Chondrocyte (in vitro differentiated cells): ENCODE results near the gene MEX3A. TPM values are rescaled to one million over a fixed set of nuclear protein-coding genes. Genes with fewer than 3 reads are reported as not detected.

Experiments used
- DNase-seq: peaks from one replicate; pipeline ENCODE4 v3.0.0; 2021; ENCODE audit warnings: mixed read lengths, low spot score
- H3K27ac Mint-ChIP-seq: one replicate; pipeline ENCODE4 v1.8.0; 2021; ENCODE audit warnings: mild to moderate bottlenecking, moderate library complexity, mixed read lengths; ENCODE audit not compliant: unreplicated experiment
- H3K27me3 Mint-ChIP-seq: 2 replicates; pipeline ENCODE4 v1.8.0; 2021; ENCODE audit warnings: low read depth, mixed read lengths
- H3K36me3 Mint-ChIP-seq: 2 replicates; pipeline ENCODE4 v1.8.0; 2021; ENCODE audit warnings: low read depth, mixed read lengths
- H3K4me1 Mint-ChIP-seq: 2 replicates; pipeline ENCODE4 v1.8.0; 2021; ENCODE audit warnings: low read depth, mild to moderate bottlenecking, mixed read lengths
- H3K4me3 Mint-ChIP-seq: one replicate; pipeline ENCODE4 v1.8.0; 2021; ENCODE audit warnings: mild to moderate bottlenecking, moderate library complexity, mixed read lengths; ENCODE audit not compliant: unreplicated experiment
- H3K9me3 Mint-ChIP-seq: 2 replicates; pipeline ENCODE4 v1.8.0; 2021; ENCODE audit warnings: low read depth, mixed read lengths
- CTCF ChIP-seq: fragments of 200-600 bp; sonication (generic); IDR thresholded peaks from 2 replicates; pipeline ENCODE4 v1.5.0; 2021; ENCODE audit warnings: antibody characterized with exemption, mild to moderate bottlenecking, moderate library complexity
- total RNA-seq: library from RNA; stranded (reverse); gene quantifications from 3 replicates; pipeline ENCODE4 v1.2.1, GENCODE V29; 2021

MEX3A gene
- total RNA-seq, 1 donor from 2014 or later: 12.7 TPM

GRCh38 chr1:156077430-156077760 is 4.9 kb downstream of the MEX3A start:
- H3K9me3 Mint-ChIP-seq: no peaks in the 10 kb centered on the region
- DNase-seq: no peak
- peak overlapping the region; percentile 9 for H3K4me3 Mint-ChIP-seq
- peaks cover 56% of the 10 kb centered on the region for H3K4me1 Mint-ChIP-seq
- H3K27ac Mint-ChIP-seq: no peak overlapping the region
- H3K27me3 Mint-ChIP-seq: no peaks in the 10 kb centered on the region
- TF ChIP-seq CTCF: no peak
- H3K36me3 Mint-ChIP-seq: peaks cover 6% of the 10 kb centered on the region

DNA sequence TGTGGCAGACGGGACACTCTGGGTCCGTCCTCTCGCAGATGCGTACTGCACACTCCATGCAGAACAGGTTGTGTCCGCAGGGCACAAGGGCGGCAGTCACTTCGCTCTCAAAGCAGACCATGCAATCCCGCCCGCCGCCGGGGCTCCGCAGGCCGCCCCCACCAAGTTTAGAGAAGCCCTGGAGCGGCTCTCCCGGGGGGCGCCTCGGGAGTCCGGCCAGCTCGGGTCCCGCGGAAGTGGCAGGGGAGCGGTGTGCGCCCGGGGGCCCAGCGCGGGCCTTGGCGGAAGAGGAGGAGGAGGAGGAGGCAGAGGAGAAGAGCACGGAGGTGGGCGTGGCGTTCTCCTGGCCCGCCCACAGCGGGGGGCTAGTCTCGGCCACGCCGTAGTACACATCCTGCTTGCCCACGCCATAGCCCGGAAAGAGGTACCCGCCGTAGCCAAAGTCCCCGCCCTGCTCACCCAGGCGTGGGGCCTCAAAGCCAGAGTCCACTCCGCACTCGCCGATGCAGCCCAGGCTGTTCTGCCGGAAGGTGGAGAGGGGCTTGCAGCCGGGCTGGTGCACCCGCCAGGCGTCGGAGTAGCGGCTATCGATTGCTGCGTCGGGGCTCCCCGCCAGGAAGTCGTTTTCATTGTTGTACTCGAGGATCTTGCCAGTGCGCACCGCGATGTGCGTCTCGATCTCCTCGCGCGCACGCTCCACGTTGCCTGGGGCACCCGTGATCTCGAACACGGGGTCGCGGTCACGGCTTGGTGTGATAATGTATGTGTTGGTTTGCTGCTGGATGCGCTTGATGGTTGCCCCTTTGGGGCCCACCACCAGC is 5.4 kb downstream of the MEX3A start:
- peak overlapping the region; percentile 9 for H3K4me3 Mint-ChIP-seq
- H3K27ac Mint-ChIP-seq: no peak overlapping the region
- H3K27me3 Mint-ChIP-seq: no peaks in the 10 kb centered on the region
- H3K36me3 Mint-ChIP-seq: peaks cover 6% of the 10 kb centered on the region
- H3K9me3 Mint-ChIP-seq: no peaks in the 10 kb centered on the region
- no peak for TF ChIP-seq CTCF
- DNase-seq: no peak
- H3K4me1 Mint-ChIP-seq: peaks cover 56% of the 10 kb centered on the region

DNA sequence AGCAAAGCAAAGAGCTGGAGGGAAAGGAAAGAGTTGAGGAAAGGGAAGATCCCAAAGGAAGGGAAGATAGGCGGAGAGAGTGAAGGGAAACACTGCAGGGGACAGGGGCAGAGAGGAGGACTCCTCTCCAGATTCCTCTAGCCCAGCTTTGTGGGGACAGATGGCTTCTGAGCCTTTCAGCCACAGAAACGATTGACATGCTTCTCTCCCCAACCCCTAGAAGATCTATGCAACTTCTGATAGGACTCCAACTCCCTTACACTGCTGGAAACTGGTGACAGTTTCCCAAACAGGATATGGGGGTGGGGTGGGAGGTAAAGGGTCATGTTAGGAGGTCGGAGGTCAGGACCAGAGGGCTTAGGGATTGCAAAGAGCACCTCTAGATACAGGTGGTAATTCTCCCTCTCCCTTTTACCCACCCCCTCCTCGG is 6.5 kb downstream of the MEX3A start:
- TF ChIP-seq CTCF: no peak
- no peak overlapping the region for H3K27ac Mint-ChIP-seq
- peaks cover 6% of the 10 kb centered on the region for H3K36me3 Mint-ChIP-seq
- no peak overlapping the region for H3K4me3 Mint-ChIP-seq
- H3K27me3 Mint-ChIP-seq: no peaks in the 10 kb centered on the region
- DNase-seq: no peak
- no peaks in the 10 kb centered on the region for H3K9me3 Mint-ChIP-seq
- H3K4me1 Mint-ChIP-seq: peaks cover 51% of the 10 kb centered on the region

GRCh38 chr1:156075162-156075561 is 7.1 kb downstream of the MEX3A start:
- no peak for DNase-seq
- H3K4me1 Mint-ChIP-seq: peaks cover 45% of the 10 kb centered on the region
- no peak overlapping the region for H3K4me3 Mint-ChIP-seq
- H3K27me3 Mint-ChIP-seq: no peaks in the 10 kb centered on the region
- H3K36me3 Mint-ChIP-seq: peaks cover 6% of the 10 kb centered on the region
- H3K27ac Mint-ChIP-seq: no peak overlapping the region
- no peaks in the 10 kb centered on the region for H3K9me3 Mint-ChIP-seq
- TF ChIP-seq CTCF: no peak

- H3K4me3 Mint-ChIP-seq: no peak overlapping the region
- peaks cover 6% of the 10 kb centered on the region for H3K36me3 Mint-ChIP-seq
- no peak for DNase-seq
- H3K4me1 Mint-ChIP-seq: peaks cover 41% of the 10 kb centered on the region
- TF ChIP-seq CTCF: no peak
- H3K27ac Mint-ChIP-seq: no peak overlapping the region
- H3K9me3 Mint-ChIP-seq: no peaks in the 10 kb centered on the region
- H3K27me3 Mint-ChIP-seq: no peaks in the 10 kb centered on the region
Observed at GRCh38 chr1:156074661-156075060, 7.6 kb downstream of the MEX3A start.
